ENCODE results near the gene ZNF12.

DNA sequence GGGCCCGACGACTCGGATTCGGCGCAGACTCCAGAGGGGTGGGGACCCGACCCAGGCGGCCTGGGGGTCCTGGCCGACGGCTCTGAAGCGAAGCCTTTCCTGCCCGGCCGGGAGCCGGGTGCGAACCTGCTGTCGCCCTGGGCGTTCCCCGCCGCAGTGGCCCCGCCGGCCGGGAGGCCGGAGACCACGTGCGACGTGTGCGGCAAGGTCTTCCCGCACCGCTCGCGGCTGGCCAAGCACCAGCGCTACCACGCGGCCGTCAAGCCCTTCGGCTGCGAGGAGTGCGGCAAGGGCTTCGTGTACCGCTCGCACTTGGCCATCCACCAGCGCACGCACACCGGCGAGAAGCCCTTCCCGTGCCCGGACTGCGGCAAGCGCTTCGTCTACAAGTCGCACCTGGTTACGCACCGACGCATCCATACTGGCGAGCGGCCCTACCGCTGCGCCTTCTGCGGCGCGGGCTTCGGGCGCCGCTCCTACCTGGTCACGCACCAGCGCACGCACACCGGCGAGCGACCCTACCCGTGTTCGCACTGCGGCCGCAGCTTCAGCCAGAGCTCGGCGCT, 54.2 kb downstream of the ZNF12 start:
- TF ChIP-seq POLR2A (IDR thresholded peaks at IDR 0.05; ENCODE audit: low read depth, low read length) (no peak), TAF1 (IDR thresholded peaks at IDR 0.05; ENCODE audit: borderline replicate concordance, low read depth, low read length) (no peak), POLR2AphosphoS5 (IDR thresholded peaks at IDR 0.05; ENCODE audit: low read depth, low read length) (no peak)

Measured in GM12892 (cell line).